ENCODE measurements around the gene BCDIN3D. TPM values are rescaled to one million over a fixed set of nuclear protein-coding genes. Genes with fewer than 3 reads are reported as not detected.

The BCDIN3D gene
- total and polyA plus RNA-seq, 2 experiments from 2014 or later, result 3.7 to 4.2 TPM

GRCh38 chr12:49806877-49807276 is 36.0 kb downstream of the BCDIN3D start:
- Histone ChIP-seq H3K9me2 (ENCODE audit: insufficient read depth) (no peaks in the 10 kb centered on the region), H3K9me3 (ENCODE audit: low read depth) (no peaks in the 10 kb centered on the region), H3F3A (ENCODE audit: insufficient read depth) (no peaks in the 10 kb centered on the region), H3K79me2 (ENCODE audit: insufficient read depth) (peaks cover 4% of the 10 kb centered on the region), H3K4me3 (no peak overlapping the region), H4K20me1 (ENCODE audit: insufficient read depth) (peaks cover 6% of the 10 kb centered on the region; the same call in 1 of the 2 replicates), H3K27ac (no peak overlapping the region), H2AFZ (no peak overlapping the region), H3K9ac (no peak overlapping the region), H3K4me2 (ENCODE audit: unreplicated experiment) (no peak overlapping the region), H3K4me1 (ENCODE audit: insufficient read depth) (no peaks in the 10 kb centered on the region), H3K27me3 (replicated peaks; ENCODE audit: insufficient read depth) (no peaks in the 10 kb centered on the region), H3K36me3 (ENCODE audit: low read depth) (peaks cover 4% of the 10 kb centered on the region; the same call in 1 of the 2 replicates)
- 80 to 83% methylated on average over 7 of the region's 7 CpGs for WGBS, 2 experiments (ENCODE audit: low coverage in 1 of 2, low lambda C conversion rate in 2 of 2, missing lambda C conversion rate in 2 of 2)
- DNase-seq, result no peak
- in situ Hi-C loops (cut with MboI), result no loop called here
- TF ChIP-seq EZH2 (IDR thresholded peaks at IDR 0.05; ENCODE audit: insufficient read depth, poor library complexity, severe bottlenecking) (no peak), EZH2phosphoT487 (IDR thresholded peaks at IDR 0.05; ENCODE audit: insufficient read depth, low read depth) (no peak)

GRCh38 chr12:49806321-49806813 is 36.5 kb downstream of the BCDIN3D start:
- H4K20me1 ChIP-seq (ENCODE audit: insufficient read depth), result peaks cover 4% of the 10 kb centered on the region; the same call in 1 of the 2 replicates
- WGBS, 2 experiments (ENCODE audit: low coverage in 1 of 2, low lambda C conversion rate in 2 of 2, missing lambda C conversion rate in 2 of 2), result 79 to 85% methylated on average over 7 of the region's 7 CpGs
- H3K36me3 ChIP-seq (ENCODE audit: low read depth), result peaks cover 9% of the 10 kb centered on the region; the same call in 1 of the 2 replicates
- H3K4me3 ChIP-seq, result no peak overlapping the region
- no peaks in the 10 kb centered on the region for H3K4me1 ChIP-seq (ENCODE audit: insufficient read depth)
- no peaks in the 10 kb centered on the region for H3K9me2 ChIP-seq (ENCODE audit: insufficient read depth)
- TF ChIP-seq EZH2 (IDR thresholded peaks at IDR 0.05; ENCODE audit: insufficient read depth, poor library complexity, severe bottlenecking), result no peak
- TF ChIP-seq EZH2phosphoT487 (IDR thresholded peaks at IDR 0.05; ENCODE audit: insufficient read depth, low read depth), result no peak
- no peak for DNase-seq
- no peak overlapping the region for H2AFZ ChIP-seq
- H3F3A ChIP-seq (ENCODE audit: insufficient read depth), result no peaks in the 10 kb centered on the region
- in situ Hi-C loops (cut with MboI), result no loop called here
- H3K9me3 ChIP-seq (ENCODE audit: low read depth), result no peaks in the 10 kb centered on the region
- no peak overlapping the region for H3K27ac ChIP-seq
- no peak overlapping the region for H3K4me2 ChIP-seq (ENCODE audit: unreplicated experiment)
- no peaks in the 10 kb centered on the region for H3K27me3 ChIP-seq (replicated peaks; ENCODE audit: insufficient read depth)
- H3K9ac ChIP-seq, result no peak overlapping the region
- H3K79me2 ChIP-seq (ENCODE audit: insufficient read depth), result peaks cover 4% of the 10 kb centered on the region

- H3K27me3 ChIP-seq (replicated peaks; ENCODE audit: insufficient read depth), result no peaks in the 10 kb centered on the region
- H3K4me3 ChIP-seq, result no peak overlapping the region
- TF ChIP-seq EZH2phosphoT487 (IDR thresholded peaks at IDR 0.05; ENCODE audit: insufficient read depth, low read depth) (no peak), EZH2 (IDR thresholded peaks at IDR 0.05; ENCODE audit: insufficient read depth, poor library complexity, severe bottlenecking) (no peak)
- no peak overlapping the region for H3K27ac ChIP-seq
- peaks cover 19% of the 10 kb centered on the region; the same call in 1 of the 2 replicates for H3K36me3 ChIP-seq (ENCODE audit: low read depth)
- H4K20me1 ChIP-seq (ENCODE audit: insufficient read depth), result 0 out of 2 replicates have a peak, but pooled peaks cover 4% of the 10 kb centered on the region
- H3F3A ChIP-seq (ENCODE audit: insufficient read depth), result no peaks in the 10 kb centered on the region
- no peak overlapping the region for H2AFZ ChIP-seq
- no peak for DNase-seq
- H3K9ac ChIP-seq, result no peak overlapping the region
- H3K4me2 ChIP-seq (ENCODE audit: unreplicated experiment), result no peak overlapping the region
- no peaks in the 10 kb centered on the region for H3K9me3 ChIP-seq (ENCODE audit: low read depth)
- no peaks in the 10 kb centered on the region for H3K9me2 ChIP-seq (ENCODE audit: insufficient read depth)
- peaks cover 4% of the 10 kb centered on the region for H3K79me2 ChIP-seq (ENCODE audit: insufficient read depth)
- H3K4me1 ChIP-seq (ENCODE audit: insufficient read depth), result no peaks in the 10 kb centered on the region
- WGBS, 2 experiments (ENCODE audit: low coverage in 1 of 2, low lambda C conversion rate in 2 of 2, missing lambda C conversion rate in 2 of 2), result 96 to 100% methylated on average over 5 of the region's 5 CpGs
- in situ Hi-C loops (cut with MboI), result no loop called here
These were observed 37.5 kb downstream of the BCDIN3D start for GRCh38 chr12:49805409-49805808.

- H3F3A ChIP-seq (ENCODE audit: insufficient read depth), result no peaks in the 10 kb centered on the region
- 91 to 93% methylated on average over 10 of the region's 10 CpGs for WGBS, 2 experiments (ENCODE audit: low coverage in 1 of 2, low lambda C conversion rate in 2 of 2, missing lambda C conversion rate in 2 of 2)
- no peaks in the 10 kb centered on the region for H3K9me2 ChIP-seq (ENCODE audit: insufficient read depth)
- H3K4me3 ChIP-seq, result no peak overlapping the region
- TF ChIP-seq EZH2phosphoT487 (IDR thresholded peaks at IDR 0.05; ENCODE audit: insufficient read depth, low read depth), result no peak
- TF ChIP-seq EZH2 (IDR thresholded peaks at IDR 0.05; ENCODE audit: insufficient read depth, poor library complexity, severe bottlenecking), result no peak
- H3K36me3 ChIP-seq (ENCODE audit: low read depth), result peaks cover 23% of the 10 kb centered on the region; the same call in 1 of the 2 replicates
- H3K27ac ChIP-seq, result no peak overlapping the region
- in situ Hi-C loops (cut with MboI), result no loop called here
- H3K4me1 ChIP-seq (ENCODE audit: insufficient read depth), result no peaks in the 10 kb centered on the region
- H3K4me2 ChIP-seq (ENCODE audit: unreplicated experiment), result no peak overlapping the region
- DNase-seq, result no peak
- H3K9me3 ChIP-seq (ENCODE audit: low read depth), result no peaks in the 10 kb centered on the region
- H3K79me2 ChIP-seq (ENCODE audit: insufficient read depth), result peaks cover 4% of the 10 kb centered on the region
- H3K27me3 ChIP-seq (replicated peaks; ENCODE audit: insufficient read depth), result no peaks in the 10 kb centered on the region
- H3K9ac ChIP-seq, result no peak overlapping the region
- 0 out of 2 replicates have a peak, but pooled peaks cover 4% of the 10 kb centered on the region for H4K20me1 ChIP-seq (ENCODE audit: insufficient read depth)
- no peak overlapping the region for H2AFZ ChIP-seq
These were observed 38.1 kb downstream of the BCDIN3D start for GRCh38 chr12:49804821-49805220.

Data from GM23248 (cell line).